Lower leg skin (tissue), 4 donors: ENCODE measurements around the gene SLC46A3. TPM values are rescaled to one million over a fixed set of nuclear protein-coding genes. Genes with fewer than 3 reads are reported as not detected.

Source experiments
- DNase-seq, 2 donors: peaks; one replicate each; pipeline ENCODE4 v3.0.0-alpha.2; 2019; ENCODE audit warnings: low spot score in 2 of 2
- H3K4me3 ChIP-seq: fragments of 200-600 bp; sonication (generic); 2 replicates; pipeline ENCODE4 v1.5.1; 2017; ENCODE audit warnings: mild to moderate bottlenecking, low read depth; ENCODE audit not compliant: poor library complexity, severe bottlenecking
- CTCF ChIP-seq, 3 donors: fragments of 450-650 bp; IDR thresholded peaks; one replicate each; pipeline ENCODE4 v1.5.1; 2016; ENCODE audit warnings: antibody characterized with exemption in 3 of 3, mild to moderate bottlenecking in 3 of 3, moderate library complexity in 2 of 3
- POLR2A ChIP-seq, 2 donors: fragments of 450-650 bp; IDR thresholded peaks; one replicate each; pipeline ENCODE4 v1.6.1; 2016 to 2017; ENCODE audit warnings: antibody characterized with exemption in 2 of 2, mild to moderate bottlenecking in 1 of 2, moderate library complexity in 1 of 2
- WGBS, 2 donors: methylation state at CpG; one replicate each; pipeline ENCODE4 v1.1.5; 2018; 5-methylcytosine and 5-hydroxymethylcytosine counted together
- intact Hi-C: fragments of 100-400 bp; cut with DNase I; formaldehyde crosslinking; loops from one replicate; pipeline ENCODE4 v1.15.0; 2023; ENCODE audit warnings: low total_unique reads
- total RNA-seq, 4 donors: library from RNA; depleted of rRNA; stranded (reverse); fragments of >200 nt; gene quantifications; one replicate each; pipeline ENCODE4 v1.1.0, GENCODE V29; 2016

SLC46A3 gene
- total RNA-seq, 4 donors from 2014 or later, result 5.4 to 16.5 (median 9.3) TPM

DNA sequence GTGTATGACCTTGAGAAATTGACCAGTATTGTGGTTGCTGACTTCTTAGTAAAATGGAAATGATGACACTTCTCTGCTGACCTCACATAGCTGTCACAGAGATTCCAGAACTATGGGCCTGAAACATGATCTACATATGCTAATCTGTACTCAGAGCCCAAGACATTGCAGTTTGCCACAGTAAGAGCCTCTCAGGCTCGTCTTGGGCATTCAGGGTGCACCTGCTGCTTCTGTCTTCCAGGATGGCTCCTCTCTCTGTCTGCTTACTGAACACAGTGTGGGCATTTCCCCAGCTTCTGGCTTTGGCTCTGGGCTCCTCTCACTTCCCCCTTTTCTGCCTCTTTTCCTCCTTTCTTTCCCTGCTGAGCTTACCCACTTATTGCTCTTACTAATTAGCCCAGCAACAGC lies 22.3 kb upstream of the SLC46A3 start:
- TF ChIP-seq CTCF (IDR thresholded peaks at IDR 0.05), result no peak
- TF ChIP-seq POLR2A (IDR thresholded peaks at IDR 0.05), result no peak
- no peak for DNase-seq
- WGBS, 2 donors, result 29 to 30% methylated on average over 1 of the region's 1 CpG

DNA sequence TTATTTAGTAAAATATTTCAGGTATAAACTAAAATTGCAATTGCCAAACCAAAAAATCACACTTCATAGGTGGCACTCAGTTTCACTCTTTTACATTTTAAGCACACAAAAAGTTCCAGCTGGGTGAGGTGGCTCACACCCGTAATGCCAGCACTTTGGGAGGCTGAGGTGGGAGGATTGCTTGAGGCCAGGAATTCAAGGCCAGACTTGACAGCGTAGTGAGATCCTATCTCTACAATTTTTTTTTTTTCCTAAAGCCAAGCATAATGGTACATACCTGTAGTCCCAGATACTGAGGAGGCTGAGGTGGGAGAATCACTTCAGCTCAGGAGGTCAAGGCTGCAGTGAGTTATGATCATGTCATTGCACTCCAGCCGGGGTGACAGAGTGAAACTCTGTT lies 20.6 kb upstream of the SLC46A3 start:
- TF ChIP-seq POLR2A (IDR thresholded peaks at IDR 0.05), result no peak
- no peak for TF ChIP-seq CTCF (IDR thresholded peaks at IDR 0.05)
- 77 to 89% methylated on average over 3 of the region's 3 CpGs for WGBS, 2 donors
- no peak for DNase-seq
- no peak overlapping the region for H3K4me3 ChIP-seq
- intact Hi-C loops, result no loop called here

More for the DNA sequence above, 22.3 kb upstream of the SLC46A3 start:
- H3K4me3 ChIP-seq, result no peak overlapping the region
- intact Hi-C loops, result no loop called here

DNA sequence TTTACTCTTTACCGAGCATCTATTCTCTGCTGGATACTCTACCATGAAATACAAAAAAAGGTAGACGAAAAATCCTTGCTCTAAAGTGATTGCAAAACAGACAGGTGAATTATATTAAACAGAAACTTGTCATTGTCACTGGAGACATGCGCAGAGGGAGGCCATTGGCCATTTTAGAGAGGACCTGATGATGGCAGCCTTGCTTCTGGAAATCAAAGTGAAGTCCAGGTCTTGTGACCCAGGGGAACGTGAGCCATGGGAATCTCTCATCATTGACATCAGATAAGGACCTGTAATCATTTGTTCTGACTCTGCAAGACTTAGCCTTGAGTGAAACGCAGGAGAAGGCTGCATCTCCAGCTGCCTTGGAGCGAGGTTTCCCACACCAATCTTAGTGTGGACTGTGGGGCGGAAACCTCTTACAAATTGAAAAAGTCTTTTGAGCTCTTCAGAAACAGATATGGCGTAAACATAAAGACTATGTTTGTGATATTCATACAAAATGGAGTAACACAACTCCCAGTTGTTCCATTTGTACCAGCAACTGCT lies 16.8 kb upstream of the SLC46A3 start:
- intact Hi-C loops, result no loop called here
- no peak overlapping the region for H3K4me3 ChIP-seq
- TF ChIP-seq CTCF (IDR thresholded peaks at IDR 0.05) (no peak), POLR2A (IDR thresholded peaks at IDR 0.05) (no peak)
- 82 to 86% methylated on average over 8 of the region's 8 CpGs for WGBS, 2 donors
- DNase-seq, result no peak

DNA sequence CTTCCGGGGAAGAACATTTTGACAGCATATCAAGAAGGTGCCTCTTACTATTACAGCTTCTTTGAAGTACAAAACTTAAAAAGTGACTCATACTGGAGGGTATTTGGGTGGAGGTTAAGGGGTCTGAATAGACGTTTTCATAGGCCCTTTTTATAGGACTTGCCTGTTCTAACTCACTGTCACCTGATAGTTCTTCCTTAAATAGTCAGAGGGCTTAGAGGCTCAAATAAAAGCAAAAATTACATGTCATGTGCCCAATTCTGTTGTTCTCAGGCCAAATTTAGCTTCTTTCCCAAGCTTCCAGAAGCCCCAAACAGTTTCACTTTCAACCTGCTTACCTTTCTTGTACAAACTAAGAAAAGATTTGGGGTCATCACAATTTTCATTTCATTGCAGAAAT lies 16.1 kb upstream of the SLC46A3 start:
- DNase-seq, result no peak
- H3K4me3 ChIP-seq, result no peak overlapping the region
- WGBS, 2 donors, result 38 to 45% methylated on average over 2 of the region's 2 CpGs
- TF ChIP-seq POLR2A (IDR thresholded peaks at IDR 0.05), result no peak
- TF ChIP-seq CTCF (IDR thresholded peaks at IDR 0.05), result no peak
- intact Hi-C loops, result no loop called here

- intact Hi-C loops, result no loop called here
- H3K4me3 ChIP-seq, result no peak overlapping the region
- DNase-seq, result no peak
- WGBS, 2 donors, result 75 to 87% methylated on average over 3 of the region's 3 CpGs
- no peak for TF ChIP-seq POLR2A (IDR thresholded peaks at IDR 0.05)
Measured at GRCh38 chr13:28730762-28731161, 12.0 kb upstream of the SLC46A3 start.

DNA sequence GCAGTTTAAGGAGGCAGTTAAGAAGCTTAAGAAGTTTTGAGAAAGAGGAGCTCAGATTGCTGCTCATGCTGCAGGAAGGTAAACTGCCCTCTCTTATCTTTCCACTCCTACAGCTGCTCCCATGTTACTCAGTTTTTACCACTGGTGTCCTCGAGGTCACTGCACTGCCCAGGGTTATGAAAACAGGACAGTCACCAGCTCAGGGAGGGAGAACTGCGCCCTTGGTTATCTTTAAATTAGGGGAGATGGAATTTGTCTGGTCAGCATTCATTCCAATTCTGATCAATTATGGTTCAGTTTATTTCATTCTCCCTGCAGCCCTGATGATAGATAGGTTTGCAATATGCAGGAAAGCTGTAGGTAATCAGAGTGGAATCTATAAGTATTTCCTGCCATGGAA lies 10.8 kb upstream of the SLC46A3 start:
- H3K4me3 ChIP-seq, result no peak overlapping the region
- DNase-seq, result no peak
- 60 to 71% methylated on average over 2 of the region's 2 CpGs for WGBS, 2 donors
- TF ChIP-seq POLR2A (IDR thresholded peaks at IDR 0.05), result no peak
- TF ChIP-seq CTCF (IDR thresholded peaks at IDR 0.05), result no peak
- intact Hi-C loops, result no loop called here
